Stromal cell of bone marrow (primary cell): Measurements from ENCODE around the gene AMHR2.

Source experiments
- DNase-seq: peaks from one replicate; pipeline ENCODE4 v3.0.0-alpha.2; 2012; ENCODE audit warnings: low read depth

The AMHR2 gene

GRCh38 chr12:53453953-53454640 is 30.4 kb downstream of the AMHR2 start:
- DNase-seq = no peak

GRCh38 chr12:53454707-53455106 is 31.1 kb downstream of the AMHR2 start:
- DNase-seq = no peak

- DNase-seq = no peak
Measured at GRCh38 chr12:53456654-53457366, 33.2 kb downstream of the AMHR2 start.

- DNase-seq = no peak
Measured at GRCh38 chr12:53459097-53459496, 35.4 kb downstream of the AMHR2 start.

- DNase-seq = no peak
Measured at GRCh38 chr12:53461059-53461458, 37.4 kb downstream of the AMHR2 start.

- no peak for DNase-seq
Measured at GRCh38 chr12:53461591-53461990, 37.9 kb downstream of the AMHR2 start.

- DNase-seq = no peak
Measured at GRCh38 chr12:53462935-53463334, 39.3 kb downstream of the AMHR2 start.

- DNase-seq = no peak
Measured at GRCh38 chr12:53463802-53464560, 40.3 kb downstream of the AMHR2 start.

GRCh38 chr12:53464685-53465418 is 41.2 kb downstream of the AMHR2 start:
- DNase-seq = no peak

- DNase-seq = no peak
Measured at GRCh38 chr12:53465679-53466078, 42.0 kb downstream of the AMHR2 start.

- DNase-seq = no peak
Measured at GRCh38 chr12:53466640-53467039, 43.0 kb downstream of the AMHR2 start.

GRCh38 chr12:53467082-53467481 is 43.4 kb downstream of the AMHR2 start:
- DNase-seq = no peak

- DNase-seq = no peak
Measured at GRCh38 chr12:53467880-53468279, 44.2 kb downstream of the AMHR2 start.

- no peak for DNase-seq
Measured at GRCh38 chr12:53468282-53468681, 44.6 kb downstream of the AMHR2 start.

GRCh38 chr12:53472056-53472582 is 48.5 kb downstream of the AMHR2 start:
- DNase-seq = no peak

GRCh38 chr12:53474077-53474476 is 50.4 kb downstream of the AMHR2 start:
- DNase-seq = no peak

GRCh38 chr12:53474819-53475218 is 51.2 kb downstream of the AMHR2 start:
- no peak for DNase-seq

GRCh38 chr12:53476769-53477209 is 53.1 kb downstream of the AMHR2 start:
- no peak for DNase-seq

GRCh38 chr12:53478865-53479264 is 55.2 kb downstream of the AMHR2 start:
- peak; percentile 57 for DNase-seq

GRCh38 chr12:53479331-53479730 is 55.7 kb downstream of the AMHR2 start:
- no peak for DNase-seq

- DNase-seq = no peak
Measured at GRCh38 chr12:53480491-53481442, 57.1 kb downstream of the AMHR2 start.
